Tibial nerve (tissue), 4 donors: ENCODE data around the gene PARP4.
"Not testable (repeated sequence)": the region's sequence is repeated elsewhere in the genome, so short reads cannot be mapped to it uniquely, and the experiment has no call there.

ENCODE experiments used
- CTCF ChIP-seq, 5 experiments: fragments of 200-600 bp in 3 of 5; fragments of 450-650 bp in 2 of 5; sonication (generic) in 3 of 5; IDR thresholded peaks; one replicate each; pipeline ENCODE4 v1.5.1; 2016 to 2019; ENCODE audit warnings: antibody characterized with exemption in 5 of 5, mild to moderate bottlenecking in 3 of 5, moderate library complexity in 2 of 5
- EP300 ChIP-seq, 2 donors: sonication (generic); formaldehyde crosslinking; IDR thresholded peaks; one replicate each; pipeline ENCODE4 v1.6.1; 2017; ENCODE audit warnings: antibody characterized with exemption in 2 of 2, mild to moderate bottlenecking in 1 of 2
- POLR2A ChIP-seq, 2 donors: fragments of 450-650 bp; IDR thresholded peaks; one replicate each; pipeline ENCODE4 v1.6.1; 2017; ENCODE audit warnings: antibody characterized with exemption in 2 of 2, mild to moderate bottlenecking in 2 of 2, moderate library complexity in 2 of 2

GRCh38 chr13:24560579-24561187, 48.1 kb upstream of the PARP4 start:
- not testable (repeated sequence) for TF ChIP-seq POLR2A, EP300, CTCF (IDR thresholded peaks at IDR 0.05)
